OCI-LY7 (cell line): ENCODE data around the gene TTC34.

Experiments used
- CTCF ChIP-seq: fragments of 200-600 bp; sonication (generic); conservative IDR thresholded peaks from 2 replicates; pipeline ENCODE4 v1.5.1; 2014; ENCODE audit warnings: mild to moderate bottlenecking, antibody characterized with exemption, low read length, moderate library complexity, mixed read lengths
- EZH2phosphoT487 ChIP-seq: fragments of 200-600 bp; sonication (generic); IDR thresholded peaks from 2 replicates; pipeline ENCODE4 v1.6.1; 2018; ENCODE audit warnings: low read depth, borderline replicate concordance, mild to moderate bottlenecking, mixed run types, antibody characterized with exemption, low read length, moderate library complexity, mixed read lengths

- no peak for TF ChIP-seq CTCF
- no peak for TF ChIP-seq EZH2phosphoT487
Measured at GRCh38 chr1:2803086-2803930, 1.8 kb upstream of the TTC34 start.
